GM18907 (cell line): ENCODE data around the gene ZNF526.
A peak's percentile ranks its signal among the peaks of the same experiment; 100 is the strongest.

Experiments used
- ATAC-seq: cut with Tn5 transposase; IDR thresholded peaks from one replicate; pipeline ENCODE4 v1.9.1; 2021; ENCODE audit warnings: mild to moderate bottlenecking, moderate library complexity; ENCODE audit not compliant: unreplicated experiment

The ZNF526 gene

GRCh38 chr19:42246143-42246921, 26.2 kb downstream of the ZNF526 start:
- no peak for ATAC-seq

GRCh38 chr19:42246922-42247639, 27.0 kb downstream of the ZNF526 start:
- ATAC-seq: no peak

DNA sequence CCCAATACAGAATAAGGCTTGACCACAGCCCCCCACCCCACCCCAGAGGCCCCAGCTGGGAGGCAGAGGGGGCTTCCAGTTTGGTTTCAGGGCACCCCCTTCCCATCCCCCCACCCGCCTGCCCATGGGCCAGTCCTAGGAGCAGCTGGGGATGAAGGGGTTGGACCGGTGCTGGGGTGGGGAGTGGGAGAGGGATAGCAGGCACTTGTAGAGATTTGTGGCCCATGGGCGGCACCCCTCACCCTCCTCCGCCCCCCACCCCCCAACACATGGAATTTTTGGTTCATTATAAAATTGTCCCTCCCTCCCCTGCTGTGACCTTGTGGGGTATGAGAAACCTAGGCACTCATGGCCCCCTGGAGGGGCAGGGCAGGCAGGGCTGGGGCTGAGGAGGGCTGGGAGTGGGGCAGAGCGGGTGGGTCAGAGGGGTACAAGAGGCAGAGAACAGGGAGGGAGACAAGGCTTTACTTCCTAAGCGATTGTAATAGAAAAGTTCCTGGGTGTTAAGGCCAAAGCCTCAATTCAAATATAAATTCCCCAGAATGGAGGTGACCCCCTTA, 27.6 kb downstream of the ZNF526 start:
- ATAC-seq: no peak

DNA sequence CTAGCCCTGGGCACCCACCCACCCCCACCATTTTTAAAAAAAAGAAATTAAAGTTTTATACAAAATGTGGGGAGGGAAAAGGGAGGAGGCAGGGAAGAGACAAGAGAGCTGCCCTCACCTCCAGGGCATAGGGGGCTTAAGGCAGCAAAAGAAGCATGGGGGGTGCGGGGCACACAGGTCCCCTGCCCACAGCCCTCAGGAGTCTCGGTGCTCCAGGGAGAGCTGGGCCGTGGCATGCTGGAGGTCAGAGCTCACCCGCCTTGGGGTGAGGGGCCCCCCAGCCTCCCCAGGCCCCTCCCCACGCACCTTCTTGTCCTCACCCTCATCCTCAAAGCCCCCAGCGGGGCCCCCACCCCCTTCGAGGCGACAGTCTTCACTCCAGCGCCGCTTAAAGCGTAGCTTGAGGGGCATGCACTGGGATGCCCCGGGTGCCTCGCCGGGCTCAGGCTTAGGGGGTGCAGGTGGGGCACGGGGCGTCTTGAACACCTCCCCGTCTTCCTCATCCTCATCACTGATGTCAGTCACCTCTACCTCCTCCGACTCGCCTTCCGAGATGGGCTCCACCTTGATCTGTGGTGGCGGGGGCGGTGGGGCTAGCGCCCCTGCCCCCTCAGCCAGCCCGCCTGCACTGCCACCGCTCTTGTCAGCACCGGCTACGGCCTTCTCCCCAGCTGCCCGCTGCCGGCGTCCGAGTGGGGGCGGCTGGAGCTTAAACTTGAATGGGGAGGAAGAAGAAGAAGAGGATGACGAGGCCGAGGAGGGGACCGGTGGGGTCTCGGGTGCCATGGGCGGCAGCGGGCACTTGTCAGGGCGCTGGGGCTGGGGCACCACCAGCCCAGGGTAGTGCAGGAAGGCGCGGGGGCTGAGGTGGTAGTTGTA, 28.4 kb downstream of the ZNF526 start:
- ATAC-seq: no peak

- ATAC-seq: no peak
These were observed 29.1 kb downstream of the ZNF526 start for GRCh38 chr19:42249149-42249750.

- ATAC-seq: no peak
These were observed 29.7 kb downstream of the ZNF526 start for GRCh38 chr19:42249769-42250168.

GRCh38 chr19:42250183-42250665, 30.1 kb downstream of the ZNF526 start:
- no peak for ATAC-seq

- no peak for ATAC-seq
These were observed 30.8 kb downstream of the ZNF526 start for GRCh38 chr19:42250666-42251531.

- ATAC-seq: no peak
These were observed 31.7 kb downstream of the ZNF526 start for GRCh38 chr19:42251572-42252358.

GRCh38 chr19:42252365-42253244, 32.5 kb downstream of the ZNF526 start:
- no peak for ATAC-seq

DNA sequence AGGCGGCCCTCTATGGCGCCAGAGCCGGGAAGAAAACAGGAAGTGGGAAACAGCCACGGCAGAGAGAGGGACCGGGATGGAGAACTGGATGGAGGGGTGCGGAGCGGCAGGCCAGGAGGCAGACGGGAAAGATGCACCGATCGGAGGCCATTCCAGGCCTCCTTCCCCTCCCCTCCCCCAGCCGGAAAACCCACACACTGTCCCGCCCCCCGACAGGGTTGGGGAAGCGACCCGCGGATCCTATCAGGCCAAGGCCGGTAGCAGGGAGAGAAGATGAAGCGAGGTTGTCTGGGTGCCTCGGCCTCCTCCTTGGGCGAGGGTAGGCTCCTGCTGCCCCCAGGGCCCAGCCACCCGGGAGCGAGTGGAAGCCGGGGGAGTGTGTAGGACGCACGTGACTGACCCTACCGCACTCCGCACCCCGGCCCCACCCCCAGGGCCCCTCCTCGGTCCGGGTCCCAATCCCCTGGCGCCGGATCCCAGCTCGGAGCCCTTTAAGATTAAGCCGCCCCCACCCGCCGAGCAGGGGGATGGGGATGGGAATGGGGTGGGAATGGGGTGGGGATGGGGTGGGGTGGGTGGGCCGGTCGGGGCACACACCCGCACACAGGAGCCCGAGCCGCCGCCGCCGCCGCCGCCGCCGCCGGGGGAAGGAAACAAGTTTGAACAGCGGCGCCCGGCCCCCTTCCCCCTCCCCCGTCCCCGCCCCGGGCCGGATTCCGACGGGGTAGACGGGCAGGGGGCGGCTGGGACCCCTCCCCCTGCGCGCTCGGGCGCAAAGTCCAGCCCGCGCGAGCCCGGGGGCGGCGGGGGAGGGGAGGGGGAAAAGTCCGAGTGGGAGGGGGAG, 33.4 kb downstream of the ZNF526 start:
- ATAC-seq: peak; percentile 17

GRCh38 chr19:42254089-42254849, 34.2 kb downstream of the ZNF526 start:
- peak; percentile 27 for ATAC-seq

DNA sequence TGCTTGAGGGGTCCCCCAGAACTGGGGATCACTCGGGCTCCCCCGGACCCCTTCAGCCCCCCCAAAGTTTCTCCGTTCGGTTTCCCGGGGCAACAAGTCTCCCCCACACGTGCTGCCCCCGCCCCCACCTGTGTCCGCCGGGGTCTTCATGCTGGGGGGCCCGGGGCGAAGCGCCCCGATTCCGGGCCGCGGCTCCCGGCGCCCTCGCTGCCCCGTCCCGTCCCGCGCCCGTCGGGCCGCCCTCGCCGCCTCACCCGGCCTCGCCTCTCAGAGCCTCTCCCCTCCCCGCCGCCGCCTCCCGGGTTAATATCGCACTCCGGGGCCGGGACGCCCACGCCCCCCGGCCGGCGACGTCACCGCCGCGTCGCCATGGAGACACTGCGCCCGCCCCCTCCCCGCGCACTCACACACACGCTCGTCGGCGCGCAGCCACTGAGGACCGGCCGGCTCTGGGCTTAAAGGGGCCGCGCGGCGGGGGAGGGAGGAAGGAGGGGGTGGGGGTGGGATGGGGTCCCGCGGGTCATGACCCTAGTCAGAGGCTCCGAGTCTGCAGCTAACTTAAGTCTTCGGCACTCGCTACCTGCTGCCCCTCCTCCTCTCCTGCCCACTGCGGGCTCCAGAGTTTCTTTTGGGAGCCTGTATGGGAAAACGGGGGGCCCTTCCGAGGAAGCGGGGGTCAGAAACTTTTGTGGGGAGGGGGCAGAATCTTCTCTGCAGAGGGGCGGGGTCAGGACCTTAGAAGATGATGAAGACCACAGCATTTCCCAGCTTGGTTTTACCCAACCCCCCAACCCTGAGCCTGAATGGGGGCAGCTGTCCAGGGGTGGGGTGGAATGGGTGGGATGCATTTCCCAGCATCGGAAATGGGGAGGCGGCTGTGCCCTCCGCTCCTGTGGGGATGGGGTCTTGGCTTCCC, 35.0 kb downstream of the ZNF526 start, which contains the start of gene ERF:
Gene ERF, minus strand, starts transcription at position 279 of the 916 bp plus-strand sequence. Its CDS starts 129 bp downstream, at position 150.
- ATAC-seq: peak; percentile 61

- ATAC-seq: no peak
These were observed 35.9 kb downstream of the ZNF526 start for GRCh38 chr19:42255766-42256745.
